ENCODE data around the gene ARIH2.

DNA sequence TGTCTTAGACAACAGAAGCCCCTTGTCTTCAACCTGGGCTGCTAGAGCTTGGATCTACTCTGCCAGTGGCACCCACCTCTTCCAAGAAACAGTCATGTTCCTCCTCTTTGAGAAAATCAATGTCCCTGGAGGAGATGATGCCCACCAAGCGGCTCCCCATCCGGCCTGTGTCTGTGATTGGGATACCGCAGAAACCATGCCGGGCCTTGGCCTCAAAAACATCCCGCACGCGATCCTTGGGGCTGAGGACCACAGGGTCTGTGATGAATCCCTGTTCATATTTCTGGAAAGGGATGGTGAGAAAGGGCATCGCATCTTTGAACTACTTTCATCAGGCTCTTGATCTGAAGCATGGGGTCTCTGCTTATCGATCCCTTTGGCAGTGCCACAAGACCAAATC lies 109.0 kb downstream of the ARIH2 start:
- TF ChIP-seq, protein P1, sequence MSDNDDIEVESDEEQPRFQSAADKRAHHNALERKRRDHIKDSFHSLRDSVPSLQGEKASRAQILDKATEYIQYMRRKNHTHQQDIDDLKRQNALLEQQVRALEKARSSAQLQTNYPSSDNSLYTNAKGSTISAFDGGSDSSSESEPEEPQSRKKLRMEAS (IDR thresholded peaks at IDR 0.05) = no peak
- no peak for TF ChIP-seq RAD21 (IDR thresholded peaks at IDR 0.05; ENCODE audit: low read depth)
- no peak for TF ChIP-seq CREB1 (IDR thresholded peaks at IDR 0.05; ENCODE audit: low read depth)
- TF ChIP-seq EGR1 (IDR thresholded peaks at IDR 0.05) = no peak
- no peak for TF ChIP-seq EP300 (IDR thresholded peaks at IDR 0.05; ENCODE audit: borderline replicate concordance)
- TF ChIP-seq, protein P2, sequence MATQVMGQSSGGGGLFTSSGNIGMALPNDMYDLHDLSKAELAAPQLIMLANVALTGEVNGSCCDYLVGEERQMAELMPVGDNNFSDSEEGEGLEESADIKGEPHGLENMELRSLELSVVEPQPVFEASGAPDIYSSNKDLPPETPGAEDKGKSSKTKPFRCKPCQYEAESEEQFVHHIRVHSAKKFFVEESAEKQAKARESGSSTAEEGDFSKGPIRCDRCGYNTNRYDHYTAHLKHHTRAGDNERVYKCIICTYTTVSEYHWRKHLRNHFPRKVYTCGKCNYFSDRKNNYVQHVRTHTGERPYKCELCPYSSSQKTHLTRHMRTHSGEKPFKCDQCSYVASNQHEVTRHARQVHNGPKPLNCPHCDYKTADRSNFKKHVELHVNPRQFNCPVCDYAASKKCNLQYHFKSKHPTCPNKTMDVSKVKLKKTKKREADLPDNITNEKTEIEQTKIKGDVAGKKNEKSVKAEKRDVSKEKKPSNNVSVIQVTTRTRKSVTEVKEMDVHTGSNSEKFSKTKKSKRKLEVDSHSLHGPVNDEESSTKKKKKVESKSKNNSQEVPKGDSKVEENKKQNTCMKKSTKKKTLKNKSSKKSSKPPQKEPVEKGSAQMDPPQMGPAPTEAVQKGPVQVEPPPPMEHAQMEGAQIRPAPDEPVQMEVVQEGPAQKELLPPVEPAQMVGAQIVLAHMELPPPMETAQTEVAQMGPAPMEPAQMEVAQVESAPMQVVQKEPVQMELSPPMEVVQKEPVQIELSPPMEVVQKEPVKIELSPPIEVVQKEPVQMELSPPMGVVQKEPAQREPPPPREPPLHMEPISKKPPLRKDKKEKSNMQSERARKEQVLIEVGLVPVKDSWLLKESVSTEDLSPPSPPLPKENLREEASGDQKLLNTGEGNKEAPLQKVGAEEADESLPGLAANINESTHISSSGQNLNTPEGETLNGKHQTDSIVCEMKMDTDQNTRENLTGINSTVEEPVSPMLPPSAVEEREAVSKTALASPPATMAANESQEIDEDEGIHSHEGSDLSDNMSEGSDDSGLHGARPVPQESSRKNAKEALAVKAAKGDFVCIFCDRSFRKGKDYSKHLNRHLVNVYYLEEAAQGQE (IDR thresholded peaks at IDR 0.05; ENCODE audit: low read depth) = no peak
- no peak for TF ChIP-seq YY1 (IDR thresholded peaks at IDR 0.05; ENCODE audit: low read depth)
- TF ChIP-seq ZBTB7A (IDR thresholded peaks at IDR 0.05; ENCODE audit: low read depth) = no peak
- no peak for TF ChIP-seq TAF1 (IDR thresholded peaks at IDR 0.05; ENCODE audit: low read depth)
- TF ChIP-seq, protein P3, sequence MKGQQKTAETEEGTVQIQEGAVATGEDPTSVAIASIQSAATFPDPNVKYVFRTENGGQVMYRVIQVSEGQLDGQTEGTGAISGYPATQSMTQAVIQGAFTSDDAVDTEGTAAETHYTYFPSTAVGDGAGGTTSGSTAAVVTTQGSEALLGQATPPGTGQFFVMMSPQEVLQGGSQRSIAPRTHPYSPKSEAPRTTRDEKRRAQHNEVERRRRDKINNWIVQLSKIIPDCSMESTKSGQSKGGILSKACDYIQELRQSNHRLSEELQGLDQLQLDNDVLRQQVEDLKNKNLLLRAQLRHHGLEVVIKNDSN (IDR thresholded peaks at IDR 0.05) = no peak

Data from Ishikawa (cell line).